KMS-11 (cell line): ENCODE results near the gene CLCN5.

Source experiments
- H2AFZ ChIP-seq: fragments of 200-600 bp; sonication (generic); 2 replicates; pipeline ENCODE4 v1.6.1; 2016; ENCODE audit warnings: antibody characterized with exemption, mixed run types, low read depth
- H3K27ac ChIP-seq: fragments of 200-600 bp; sonication (generic); 2 replicates; pipeline ENCODE4 v1.6.1; 2016; ENCODE audit warnings: mild to moderate bottlenecking, mixed run types
- H3K27me3 ChIP-seq: fragments of 200-600 bp; sonication (generic); 2 replicates; pipeline ENCODE4 v1.6.1; 2017; ENCODE audit warnings: mild to moderate bottlenecking, low read depth, mixed run types, moderate library complexity; ENCODE audit not compliant: insufficient read depth
- H3K36me3 ChIP-seq: fragments of 200-600 bp; sonication (generic); 2 replicates; pipeline ENCODE4 v1.6.1; 2017; ENCODE audit warnings: mild to moderate bottlenecking, mixed run types; ENCODE audit not compliant: insufficient read depth
- H3K4me1 ChIP-seq: fragments of 200-600 bp; sonication (generic); 2 replicates; pipeline ENCODE4 v1.6.1; 2016; ENCODE audit warnings: mild to moderate bottlenecking, low read depth, mixed run types; ENCODE audit not compliant: poor library complexity, severe bottlenecking
- H3K4me2 ChIP-seq: fragments of 200-600 bp; sonication (generic); 2 replicates; pipeline ENCODE4 v1.7.0; 2016; ENCODE audit warnings: mild to moderate bottlenecking, mixed run types
- H3K4me3 ChIP-seq: fragments of 200-600 bp; sonication (generic); IDR thresholded peaks from 2 replicates; pipeline ENCODE4 v1.6.1; 2017; ENCODE audit warnings: low read depth, low read length, mixed read lengths; ENCODE audit not compliant: insufficient read depth
- H3K79me2 ChIP-seq: fragments of 200-600 bp; sonication (generic); 2 replicates; pipeline ENCODE4 v1.6.1; 2016; ENCODE audit warnings: low read depth, mixed run types; ENCODE audit not compliant: insufficient read depth
- H3K9ac ChIP-seq: fragments of 200-600 bp; sonication (generic); 2 replicates; pipeline ENCODE4 v1.6.1; 2016; ENCODE audit warnings: mild to moderate bottlenecking, mixed run types
- H4K20me1 ChIP-seq: fragments of 200-600 bp; sonication (generic); 2 replicates; pipeline ENCODE4 v1.6.1; 2016; ENCODE audit warnings: mild to moderate bottlenecking, mixed run types; ENCODE audit not compliant: insufficient read depth
- TF ChIP-seq, protein P1 (sequence below): fragments of 200-600 bp; sonication (generic); conservative IDR thresholded peaks from 2 replicates; pipeline ENCODE4 v1.6.1; 2017; ENCODE audit warnings: low read depth, mild to moderate bottlenecking, antibody characterized with exemption, low read length, moderate library complexity, mixed read lengths

Gene CLCN5

DNA sequence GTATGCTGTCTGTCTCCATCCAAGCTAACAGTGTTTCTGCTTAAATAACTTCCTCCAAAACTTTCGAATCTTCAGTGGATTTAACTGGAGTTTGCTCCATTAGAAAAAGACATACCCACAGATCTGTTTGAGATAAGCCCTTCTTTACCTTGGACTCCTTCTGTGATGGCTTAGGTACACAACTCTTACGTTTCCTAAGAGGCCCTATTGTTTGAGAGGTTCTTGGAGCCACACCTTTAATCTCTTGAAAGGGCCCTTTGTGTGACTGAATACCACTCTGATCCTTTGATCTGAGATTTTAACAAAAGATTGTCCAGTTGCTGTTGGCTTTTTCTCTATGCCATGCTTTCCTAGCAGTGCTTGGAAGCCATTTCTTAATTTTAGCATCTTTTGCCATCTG, 185.9 kb downstream of the CLCN5 start:
- Histone ChIP-seq H3K36me3 (no peaks in the 10 kb centered on the region), H3K27me3 (no peaks in the 10 kb centered on the region), H3K27ac (no peak overlapping the region), H4K20me1 (no peaks in the 10 kb centered on the region), H3K9ac (no peak overlapping the region), H3K79me2 (no peaks in the 10 kb centered on the region), H2AFZ (no peak overlapping the region), H3K4me1 (no peaks in the 10 kb centered on the region), H3K4me3 (no peak overlapping the region), H3K4me2 (no peak overlapping the region)
- TF ChIP-seq, protein P1, sequence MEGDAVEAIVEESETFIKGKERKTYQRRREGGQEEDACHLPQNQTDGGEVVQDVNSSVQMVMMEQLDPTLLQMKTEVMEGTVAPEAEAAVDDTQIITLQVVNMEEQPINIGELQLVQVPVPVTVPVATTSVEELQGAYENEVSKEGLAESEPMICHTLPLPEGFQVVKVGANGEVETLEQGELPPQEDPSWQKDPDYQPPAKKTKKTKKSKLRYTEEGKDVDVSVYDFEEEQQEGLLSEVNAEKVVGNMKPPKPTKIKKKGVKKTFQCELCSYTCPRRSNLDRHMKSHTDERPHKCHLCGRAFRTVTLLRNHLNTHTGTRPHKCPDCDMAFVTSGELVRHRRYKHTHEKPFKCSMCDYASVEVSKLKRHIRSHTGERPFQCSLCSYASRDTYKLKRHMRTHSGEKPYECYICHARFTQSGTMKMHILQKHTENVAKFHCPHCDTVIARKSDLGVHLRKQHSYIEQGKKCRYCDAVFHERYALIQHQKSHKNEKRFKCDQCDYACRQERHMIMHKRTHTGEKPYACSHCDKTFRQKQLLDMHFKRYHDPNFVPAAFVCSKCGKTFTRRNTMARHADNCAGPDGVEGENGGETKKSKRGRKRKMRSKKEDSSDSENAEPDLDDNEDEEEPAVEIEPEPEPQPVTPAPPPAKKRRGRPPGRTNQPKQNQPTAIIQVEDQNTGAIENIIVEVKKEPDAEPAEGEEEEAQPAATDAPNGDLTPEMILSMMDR = no peak

DNA sequence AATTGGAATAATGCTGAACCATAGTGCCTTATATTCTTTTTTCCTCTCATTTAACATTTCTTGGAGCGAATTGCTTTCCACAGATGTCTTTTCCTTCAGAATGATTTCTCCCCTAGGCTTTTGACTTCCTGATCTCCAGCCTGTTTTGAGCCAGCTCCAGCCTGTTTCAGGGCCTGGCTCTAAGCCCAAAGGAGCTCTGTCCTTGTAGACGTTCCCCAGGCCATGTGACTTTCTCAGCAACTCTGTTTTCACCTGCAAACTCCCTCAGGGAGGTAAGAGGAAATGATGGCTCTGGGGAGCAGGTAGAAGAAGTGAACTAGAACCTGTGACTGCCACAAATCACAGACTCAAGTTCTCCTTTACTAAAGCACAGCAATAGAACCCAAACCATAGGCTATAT, 189.3 kb downstream of the CLCN5 start:
- Histone ChIP-seq H2AFZ (no peak overlapping the region), H3K9ac (no peak overlapping the region), H3K27ac (no peak overlapping the region), H3K4me1 (no peaks in the 10 kb centered on the region), H3K4me3 (no peak overlapping the region), H3K79me2 (no peaks in the 10 kb centered on the region), H3K4me2 (no peak overlapping the region), H3K27me3 (no peaks in the 10 kb centered on the region), H4K20me1 (no peaks in the 10 kb centered on the region), H3K36me3 (no peaks in the 10 kb centered on the region)
- TF ChIP-seq, protein P1 = no peak

DNA sequence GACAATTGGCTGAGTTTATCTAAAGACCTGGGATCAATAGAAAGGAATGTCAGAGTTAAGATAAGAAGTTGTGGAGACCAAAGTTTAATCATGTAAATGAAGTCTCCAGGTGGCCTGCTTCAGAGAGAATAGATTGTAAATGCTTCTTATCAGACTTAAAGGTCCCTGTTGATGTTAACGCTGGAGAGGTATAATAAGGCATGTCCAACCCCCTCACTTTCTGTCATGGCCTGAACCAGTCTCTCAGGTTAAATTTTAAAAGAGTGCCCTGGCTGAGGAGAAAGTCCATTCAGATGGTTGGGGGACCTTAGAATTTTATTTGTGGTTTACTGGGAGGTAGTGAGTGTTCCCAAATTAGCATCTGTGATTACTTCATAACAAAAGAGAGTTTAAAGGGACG, 191.7 kb downstream of the CLCN5 start:
- no peaks in the 10 kb centered on the region for H3K27me3 ChIP-seq
- H3K36me3 ChIP-seq = no peaks in the 10 kb centered on the region
- H3K4me3 ChIP-seq = no peak overlapping the region
- no peak overlapping the region for H3K27ac ChIP-seq
- no peak overlapping the region for H2AFZ ChIP-seq
- H3K9ac ChIP-seq = no peak overlapping the region
- H3K4me2 ChIP-seq = no peak overlapping the region
- H3K79me2 ChIP-seq = no peaks in the 10 kb centered on the region
- no peaks in the 10 kb centered on the region for H4K20me1 ChIP-seq
- TF ChIP-seq, protein P1 = no peak
- H3K4me1 ChIP-seq = no peaks in the 10 kb centered on the region

DNA sequence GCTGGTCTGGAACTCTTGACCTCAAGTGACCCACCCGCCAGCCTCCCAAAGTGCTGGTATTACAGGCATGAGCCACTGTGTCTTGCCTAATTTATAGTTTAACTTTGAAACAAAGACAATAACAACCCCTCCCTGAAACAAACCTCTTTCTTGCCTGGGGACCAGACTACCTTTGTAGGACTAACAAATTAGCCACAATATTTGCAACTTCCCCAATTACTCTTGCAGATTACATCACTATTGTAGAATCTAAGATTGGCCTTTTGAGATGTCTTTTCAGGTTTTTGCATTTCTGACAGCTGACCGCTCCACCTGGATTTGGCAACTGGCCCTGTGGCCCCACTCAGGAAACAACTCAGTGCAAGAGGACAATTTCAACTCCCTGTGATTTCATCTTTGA, 193.6 kb downstream of the CLCN5 start:
- TF ChIP-seq, protein P1 = no peak
- Histone ChIP-seq H3K4me1 (no peaks in the 10 kb centered on the region), H2AFZ (no peak overlapping the region), H3K79me2 (no peaks in the 10 kb centered on the region), H3K36me3 (no peaks in the 10 kb centered on the region), H3K27ac (no peak overlapping the region), H3K4me2 (no peak overlapping the region), H3K27me3 (no peaks in the 10 kb centered on the region), H3K9ac (no peak overlapping the region), H3K4me3 (no peak overlapping the region), H4K20me1 (no peaks in the 10 kb centered on the region)

DNA sequence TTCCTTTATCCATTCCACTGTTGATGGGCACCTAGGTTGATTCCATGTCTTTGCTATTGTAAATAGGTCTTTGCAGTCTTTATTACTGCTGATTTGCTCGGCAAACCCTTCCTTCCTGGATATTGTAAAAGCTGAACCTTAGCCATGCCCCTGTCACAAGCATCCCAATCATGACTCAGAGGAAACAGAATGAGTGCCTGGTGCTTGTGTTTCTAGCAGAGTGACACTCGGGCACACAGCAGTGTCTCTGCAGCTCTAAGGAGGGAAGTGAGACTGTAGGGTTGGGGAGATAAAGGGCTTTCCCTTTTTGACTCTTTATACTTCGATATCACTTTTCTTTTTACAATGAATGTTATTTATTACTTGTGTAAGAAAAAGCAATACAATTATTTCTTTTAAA, 195.1 kb downstream of the CLCN5 start:
- Histone ChIP-seq H3K27me3 (no peaks in the 10 kb centered on the region), H3K79me2 (no peaks in the 10 kb centered on the region), H3K36me3 (no peaks in the 10 kb centered on the region), H3K27ac (no peak overlapping the region), H2AFZ (no peak overlapping the region), H4K20me1 (no peaks in the 10 kb centered on the region), H3K4me1 (no peaks in the 10 kb centered on the region), H3K9ac (no peak overlapping the region), H3K4me3 (no peak overlapping the region), H3K4me2 (no peak overlapping the region)
- TF ChIP-seq, protein P1 = no peak
